EH (cell line): ENCODE results near the gene KCMF1.

Source experiments
- DNase-seq: peaks from one replicate; pipeline ENCODE4 v3.0.0-alpha.2; 2015; ENCODE audit warnings: low read depth

KCMF1 gene

DNA sequence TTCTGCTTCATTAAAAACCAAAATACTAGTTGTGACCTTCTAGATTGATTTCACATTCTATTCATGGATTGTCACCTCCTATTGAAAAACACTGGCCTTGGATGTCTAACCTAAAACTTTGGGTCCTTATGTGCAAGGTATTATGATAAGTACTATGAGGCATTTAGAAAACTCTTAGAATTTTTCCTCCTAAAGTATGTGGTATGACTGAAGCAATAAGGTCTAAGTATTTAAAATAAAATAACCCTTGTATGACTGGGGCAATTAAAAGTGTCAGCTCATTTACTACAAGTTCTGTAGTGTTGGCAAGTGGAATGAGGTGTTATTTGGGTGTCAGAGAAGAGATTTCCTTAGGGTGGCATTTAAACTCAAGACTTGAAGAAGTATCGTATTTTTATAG, 15.1 kb downstream of the KCMF1 start:
- peak; percentile 64 for DNase-seq

DNA sequence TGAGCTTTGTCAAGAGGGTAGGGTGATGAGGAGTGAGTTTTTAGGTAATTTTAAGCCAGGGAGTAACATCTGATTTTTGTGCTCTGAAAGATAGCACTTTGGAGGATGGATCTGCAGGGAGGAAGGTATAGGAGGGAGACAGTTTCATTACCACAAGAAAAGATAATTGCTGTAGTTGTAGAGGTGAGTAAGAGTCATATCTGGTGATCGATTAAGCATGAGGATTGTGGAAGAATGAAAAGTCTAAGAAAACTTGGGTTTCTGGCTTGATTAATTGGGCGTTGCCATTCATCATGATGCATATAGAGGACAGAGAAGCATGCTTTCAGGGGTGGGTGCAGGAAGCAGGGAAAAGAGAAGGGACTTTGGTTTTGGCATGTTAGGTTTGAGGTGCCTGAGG, 18.5 kb downstream of the KCMF1 start:
- DNase-seq: no peak

DNA sequence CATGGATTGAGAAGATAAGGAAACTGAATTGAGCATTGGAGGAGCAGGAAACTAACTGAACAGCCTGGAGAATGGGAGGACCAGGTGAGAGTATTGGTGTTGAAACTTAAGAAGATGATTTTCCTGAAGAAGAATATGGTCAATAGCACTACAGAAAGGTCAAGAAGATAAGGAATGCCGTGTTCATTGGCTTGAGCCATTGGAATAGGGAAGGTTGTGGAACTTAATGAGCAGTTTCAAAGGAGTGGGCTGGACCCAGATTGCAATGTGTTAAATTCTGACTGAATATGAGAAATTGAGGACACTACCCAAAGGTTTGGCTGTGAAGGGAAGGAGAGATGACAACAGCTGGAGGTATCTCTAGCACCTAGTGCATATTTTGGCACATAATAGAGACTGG, 19.0 kb downstream of the KCMF1 start:
- DNase-seq: no peak

DNA sequence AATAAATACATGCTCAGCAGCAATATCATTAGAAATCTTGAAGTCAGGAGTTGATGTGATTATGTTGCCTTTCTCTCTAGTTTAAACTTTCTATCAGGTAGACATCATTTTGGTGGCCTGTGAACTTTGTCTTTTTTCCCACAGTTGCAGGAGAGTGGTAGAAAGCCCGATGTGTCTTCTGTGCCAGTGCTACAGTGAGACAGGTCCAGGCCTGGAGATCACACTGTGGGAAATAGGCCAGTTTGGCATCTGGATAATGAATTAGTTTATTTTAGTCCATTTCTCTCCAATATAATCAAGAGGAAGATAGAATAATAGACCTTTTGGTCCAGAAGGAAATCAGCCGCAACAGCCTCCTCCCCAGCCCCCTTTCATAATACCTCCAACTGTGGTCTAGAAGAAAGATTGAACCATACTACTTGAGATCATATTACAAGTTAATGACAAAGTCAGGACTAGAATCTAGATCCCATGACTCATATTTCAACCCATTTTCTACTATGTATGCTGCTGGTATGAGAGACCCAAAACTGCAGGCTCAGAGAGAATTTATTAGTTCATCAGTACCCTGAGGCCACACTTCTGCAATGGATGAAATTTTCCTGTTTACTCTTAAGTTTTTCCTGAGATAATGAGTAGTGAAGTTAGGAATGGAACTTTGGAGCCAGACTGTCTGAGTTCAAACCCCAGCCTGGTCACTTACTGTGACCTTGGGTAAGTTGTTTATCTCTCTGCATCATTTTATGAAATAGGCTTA, 20.6 kb downstream of the KCMF1 start:
- peak; percentile 100 for DNase-seq

DNA sequence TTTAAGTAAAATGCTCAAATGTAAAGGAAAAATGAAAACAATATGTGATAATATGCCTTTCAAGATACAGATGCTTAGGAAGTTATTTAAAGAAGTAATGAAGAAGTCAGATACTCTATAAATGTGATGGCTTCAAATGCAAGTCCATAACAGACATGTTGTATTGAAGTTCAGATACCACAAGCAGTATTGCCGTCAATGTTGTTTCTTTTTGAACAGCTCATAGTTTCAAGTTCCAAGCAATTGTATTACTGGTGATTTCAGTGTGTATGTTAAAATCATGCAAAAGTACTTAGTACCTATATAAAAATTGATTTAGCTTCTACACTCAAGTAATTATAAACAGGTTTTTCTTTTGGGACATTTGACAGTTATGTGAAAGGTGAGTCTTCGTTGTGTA, 24.9 kb downstream of the KCMF1 start:
- DNase-seq: no peak

DNA sequence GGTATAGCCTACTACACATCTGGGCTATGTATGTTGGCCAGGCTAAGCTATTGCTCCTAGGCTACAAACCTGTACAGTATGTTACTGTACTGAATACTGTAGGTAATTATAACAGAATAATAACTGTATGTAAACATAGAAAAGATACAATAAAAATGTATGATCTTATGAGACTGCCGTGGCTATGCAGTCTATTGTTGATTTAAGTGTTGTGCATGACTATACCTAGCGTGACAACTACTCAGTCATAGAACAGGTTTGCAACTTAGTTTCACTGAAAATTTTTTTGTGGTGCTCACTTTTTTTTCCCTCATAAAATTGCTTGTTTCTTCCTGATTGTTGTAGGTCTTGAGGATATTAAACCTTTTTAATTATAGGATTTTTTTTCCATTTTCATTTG, 25.9 kb downstream of the KCMF1 start:
- no peak for DNase-seq

DNA sequence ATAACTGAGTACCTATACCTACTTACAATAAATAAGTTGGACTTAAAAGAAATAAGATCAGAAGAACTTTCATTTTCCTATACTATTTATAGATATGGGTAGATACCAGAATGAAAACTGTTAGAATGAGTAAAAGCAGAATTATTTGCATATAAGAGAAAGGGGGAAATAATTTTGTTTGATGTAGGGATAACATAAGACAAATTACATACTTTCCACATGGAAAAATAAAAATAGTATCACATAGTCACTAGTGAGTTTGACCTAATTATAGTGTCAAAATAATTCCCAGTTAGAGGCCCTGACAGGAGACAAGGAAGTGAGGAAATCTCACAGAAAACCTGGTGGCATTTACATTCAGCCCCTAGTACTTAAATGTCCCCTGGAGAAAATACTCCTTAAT, 28.6 kb downstream of the KCMF1 start:
- DNase-seq: no peak

DNA sequence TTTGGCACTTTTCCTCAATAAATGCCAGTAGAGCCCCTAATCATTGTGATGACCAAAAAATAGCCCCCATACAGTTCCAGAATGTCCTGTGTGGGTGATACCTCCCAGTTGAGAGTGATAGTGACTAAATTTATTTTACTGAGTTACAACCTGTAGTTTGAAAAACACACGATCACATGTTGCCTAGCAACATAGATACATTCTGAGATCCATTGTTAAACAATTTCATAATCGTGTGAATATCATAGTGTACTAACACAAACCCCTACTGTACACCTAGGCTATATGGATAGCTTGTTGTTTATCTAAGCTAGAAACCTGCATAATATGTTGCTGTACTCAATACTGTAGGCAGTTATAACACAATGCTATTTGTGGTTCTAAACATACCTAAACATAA, 30.6 kb downstream of the KCMF1 start:
- DNase-seq: no peak

DNA sequence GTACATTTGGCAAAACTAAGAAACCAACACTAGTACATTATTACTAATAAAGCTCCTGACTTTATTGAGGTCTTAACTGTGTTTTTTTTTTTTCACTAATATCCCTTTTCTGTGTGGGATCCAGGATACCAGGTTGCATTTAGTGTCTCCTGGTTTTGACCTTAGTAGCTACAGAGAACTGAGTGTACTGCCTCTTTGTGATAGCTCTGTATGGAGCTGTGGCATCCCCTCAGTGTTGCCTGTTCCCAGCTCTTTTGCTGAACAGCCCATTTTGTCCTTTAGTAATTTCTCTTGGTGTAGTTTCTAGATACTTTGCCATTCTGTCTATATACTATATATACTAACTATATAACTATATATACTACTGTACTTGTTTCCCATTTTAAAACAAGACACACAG, 31.6 kb downstream of the KCMF1 start:
- no peak for DNase-seq

DNA sequence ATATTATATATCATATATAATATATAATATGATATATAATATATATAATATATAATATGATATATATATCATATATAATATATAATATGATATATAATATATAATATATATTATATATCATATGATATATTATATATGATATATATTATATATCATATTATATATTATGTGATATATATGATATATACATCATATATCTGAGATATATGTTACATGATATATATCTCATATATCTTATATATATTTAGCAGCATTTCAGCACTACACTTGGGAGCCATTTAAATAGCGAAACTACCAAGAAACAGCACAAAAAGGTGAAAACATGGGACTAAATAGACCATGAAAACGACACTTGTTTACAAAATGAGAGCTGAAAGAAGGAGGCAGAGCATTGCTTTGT, 37.3 kb downstream of the KCMF1 start:
- DNase-seq: no peak

DNA sequence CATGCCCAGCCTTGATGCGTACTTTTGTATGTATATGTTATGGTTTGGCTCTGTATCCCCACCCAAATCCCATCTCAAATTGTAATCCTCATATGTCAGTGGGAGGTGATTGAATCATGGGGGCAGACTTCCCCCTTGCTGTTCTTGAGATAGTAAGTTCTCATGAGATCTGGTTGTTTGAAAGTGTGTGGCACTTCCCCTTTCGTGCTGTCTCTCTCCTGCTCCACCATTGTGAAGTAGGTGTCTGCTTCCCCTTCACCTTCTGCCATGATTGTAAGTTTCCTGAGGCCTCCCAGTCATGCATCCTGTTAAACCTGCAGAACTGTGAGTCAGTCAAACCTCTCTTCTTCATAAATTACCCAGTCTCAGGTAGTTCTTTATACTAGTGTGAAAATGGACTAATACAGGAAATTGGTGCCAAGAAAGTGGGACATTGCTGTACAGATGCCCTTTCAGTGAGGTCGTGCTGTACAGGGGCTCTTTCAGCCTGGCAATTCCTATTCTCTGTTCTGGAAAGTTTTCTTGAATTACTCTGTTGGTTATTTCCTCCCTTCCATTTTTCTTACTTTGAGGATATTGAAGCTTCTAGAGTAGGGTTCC, 38.2 kb downstream of the KCMF1 start:
- no peak for DNase-seq

DNA sequence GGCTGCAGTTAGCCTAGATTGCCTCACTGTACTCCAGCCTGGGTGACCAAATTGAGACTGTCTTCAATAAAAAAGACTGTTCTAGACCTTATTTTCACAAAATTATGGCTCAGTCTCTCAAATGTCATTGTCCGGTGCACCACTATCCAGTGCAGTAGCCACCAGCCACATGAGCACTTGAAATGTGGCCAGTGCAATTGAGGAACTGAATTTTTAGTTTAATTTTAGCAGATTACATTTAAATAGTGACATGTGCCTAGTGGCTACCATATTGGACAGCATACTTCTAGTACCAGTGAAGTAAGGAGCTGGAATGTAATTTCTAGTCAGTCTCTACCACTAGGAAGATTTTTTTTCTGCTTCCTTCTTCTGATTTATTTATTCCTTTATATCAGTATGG, 39.4 kb downstream of the KCMF1 start:
- no peak for DNase-seq

DNA sequence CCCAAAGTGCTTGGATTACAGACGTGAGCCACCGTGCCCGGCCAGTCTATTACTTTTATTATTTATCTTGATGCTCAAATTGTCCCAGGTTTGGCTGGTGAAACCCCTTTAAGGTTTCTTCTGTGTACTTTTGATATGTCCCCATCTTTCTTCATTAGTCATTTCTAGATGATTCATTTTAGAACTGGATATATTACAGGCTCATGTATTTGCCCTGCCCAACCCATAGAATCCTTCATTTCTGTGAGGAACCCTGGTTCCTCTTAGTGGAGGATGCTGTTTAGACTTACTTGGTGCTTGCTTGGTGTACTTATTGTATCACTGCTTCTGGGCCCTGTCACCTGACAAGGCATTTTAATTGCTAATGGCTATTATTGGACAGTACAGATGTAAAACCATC, 40.1 kb downstream of the KCMF1 start:
- peak; percentile 33 for DNase-seq

DNA sequence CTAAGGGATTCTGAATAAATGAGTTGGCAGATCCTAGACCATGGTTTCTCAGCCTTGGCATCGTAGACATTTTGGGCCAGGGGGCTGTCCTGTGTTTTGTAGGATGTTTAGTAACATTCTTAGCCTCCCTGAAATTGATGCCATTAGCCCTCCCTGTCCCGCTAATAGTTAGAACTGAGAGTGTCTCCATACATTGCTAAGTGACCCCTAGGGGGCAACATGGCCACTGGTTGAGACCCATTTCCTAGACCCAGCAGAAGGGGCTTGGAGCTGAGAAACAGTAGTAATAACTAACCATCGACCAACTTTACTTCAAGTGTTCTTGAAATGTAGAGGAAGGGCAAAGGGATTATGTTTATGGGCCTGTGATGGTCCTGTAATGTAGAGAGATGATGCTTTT, 40.8 kb downstream of the KCMF1 start:
- DNase-seq: no peak

DNA sequence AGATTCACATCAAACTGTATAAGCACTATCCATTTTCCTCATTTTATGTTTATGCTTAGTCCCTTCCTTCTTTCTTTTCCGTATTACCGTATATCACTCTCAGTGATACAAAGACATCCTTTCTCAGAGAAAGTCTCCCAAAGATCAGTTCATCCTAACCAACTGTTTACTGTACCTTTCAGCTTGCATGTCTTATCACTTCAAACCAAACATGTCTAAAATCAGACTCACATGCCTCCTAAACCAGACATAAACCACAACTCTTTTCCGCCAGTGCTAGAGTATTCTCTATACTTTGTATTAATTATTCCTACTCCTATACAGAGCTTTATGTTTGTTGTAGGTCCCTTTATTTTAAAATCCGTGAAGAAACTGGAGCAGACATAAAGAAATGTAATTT, 41.5 kb downstream of the KCMF1 start:
- DNase-seq: no peak

DNA sequence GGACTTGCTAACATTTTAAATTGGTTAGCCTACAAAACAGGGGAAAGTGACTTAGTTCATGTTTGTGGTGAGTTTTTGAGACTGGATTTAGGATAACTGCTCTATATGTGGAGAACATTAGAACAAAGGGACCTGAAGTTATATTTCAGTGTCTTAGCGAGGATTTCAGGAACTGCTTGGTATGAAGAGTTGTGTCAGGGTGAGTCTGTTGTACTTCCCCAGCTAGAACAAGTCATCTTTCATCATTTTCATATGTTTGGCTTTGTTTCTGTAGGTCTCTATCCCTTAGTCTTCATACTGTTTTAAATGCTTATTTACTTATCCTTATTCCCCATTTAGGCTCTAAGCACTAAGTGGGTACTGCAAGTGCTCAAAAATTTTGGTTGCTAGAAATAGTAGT, 41.9 kb downstream of the KCMF1 start:
- no peak for DNase-seq

DNA sequence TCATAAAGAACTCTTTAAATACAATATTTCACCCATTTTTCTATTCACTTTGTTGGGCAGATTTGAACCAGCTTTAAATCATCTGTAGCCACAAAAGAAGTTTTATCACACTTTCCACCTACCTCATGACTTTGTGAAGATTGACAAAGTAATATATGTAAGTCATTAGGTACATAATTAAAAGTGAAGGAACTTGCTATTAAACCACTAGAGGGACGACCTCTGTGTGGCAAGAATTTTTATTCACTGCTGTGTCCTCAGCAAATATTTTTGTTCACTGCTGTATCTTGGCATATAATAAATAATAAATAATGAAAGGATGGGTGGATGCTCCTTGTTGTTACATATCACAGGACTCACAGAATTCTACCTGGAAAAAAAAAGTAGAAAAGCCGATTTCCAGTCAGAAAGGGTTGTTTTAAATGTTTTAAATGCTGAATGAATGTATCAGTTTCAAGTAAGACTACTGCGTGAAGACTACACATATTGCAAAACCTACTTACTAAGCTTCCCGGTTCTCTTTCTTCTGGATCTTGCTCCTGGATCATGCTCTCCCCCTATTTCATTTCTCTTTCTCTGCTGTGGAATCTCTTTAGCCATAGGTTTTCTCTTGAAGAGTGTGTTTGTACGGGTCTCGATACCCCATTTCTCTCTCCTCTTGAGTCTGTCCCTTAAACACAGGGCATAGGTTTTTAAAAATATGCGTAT, 44.8 kb downstream of the KCMF1 start:
- DNase-seq: peak; percentile 31

DNA sequence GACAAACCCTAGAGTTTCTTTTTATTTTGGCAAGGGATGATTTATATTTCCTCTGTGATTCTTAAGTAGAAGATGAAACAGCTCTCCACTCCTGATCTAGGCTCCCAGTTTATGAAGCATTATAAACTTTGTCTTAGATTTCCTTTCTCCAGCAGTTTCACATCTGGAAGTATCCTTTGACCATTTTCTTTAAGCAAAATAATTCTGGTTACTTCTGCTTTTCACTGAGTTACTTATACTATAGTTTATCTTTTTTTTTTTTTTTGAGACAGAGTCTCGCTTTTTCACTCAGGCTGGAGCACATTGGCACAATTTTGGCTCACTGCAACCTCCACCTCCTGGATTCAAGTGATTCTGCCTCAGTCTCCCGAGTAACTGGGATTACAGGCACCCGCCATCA, 45.5 kb downstream of the KCMF1 start:
- peak; percentile 21 for DNase-seq

DNA sequence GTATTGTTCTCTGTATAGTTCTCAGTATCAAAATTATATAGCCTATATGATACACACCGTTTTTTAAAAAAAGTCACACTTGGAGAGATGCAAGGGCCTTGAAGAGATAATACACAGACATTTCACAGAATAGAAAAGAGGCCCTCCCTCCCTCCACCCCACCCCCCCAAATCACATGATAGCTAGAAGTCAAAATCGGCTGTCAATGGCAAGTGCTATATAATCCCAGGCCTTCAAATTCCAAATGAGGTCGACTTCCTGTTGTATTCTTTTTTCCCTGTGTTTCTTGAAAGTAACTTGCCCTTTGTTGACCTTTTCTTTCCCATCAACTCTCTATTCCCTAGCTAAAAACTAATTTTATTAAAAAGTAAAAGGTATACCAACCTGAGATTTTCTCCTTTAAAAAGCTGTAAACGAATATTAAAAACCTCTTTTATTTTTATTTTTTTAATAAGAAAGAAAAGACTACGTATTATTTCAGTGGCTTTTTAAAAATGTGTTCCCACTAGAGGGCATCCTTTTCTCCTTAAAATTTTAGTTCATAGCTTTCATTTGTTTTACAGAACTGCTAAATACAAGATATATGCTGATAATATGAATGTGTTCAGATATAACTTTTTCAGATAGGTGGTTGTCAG, 46.6 kb downstream of the KCMF1 start:
- peak; percentile 37 for DNase-seq

DNA sequence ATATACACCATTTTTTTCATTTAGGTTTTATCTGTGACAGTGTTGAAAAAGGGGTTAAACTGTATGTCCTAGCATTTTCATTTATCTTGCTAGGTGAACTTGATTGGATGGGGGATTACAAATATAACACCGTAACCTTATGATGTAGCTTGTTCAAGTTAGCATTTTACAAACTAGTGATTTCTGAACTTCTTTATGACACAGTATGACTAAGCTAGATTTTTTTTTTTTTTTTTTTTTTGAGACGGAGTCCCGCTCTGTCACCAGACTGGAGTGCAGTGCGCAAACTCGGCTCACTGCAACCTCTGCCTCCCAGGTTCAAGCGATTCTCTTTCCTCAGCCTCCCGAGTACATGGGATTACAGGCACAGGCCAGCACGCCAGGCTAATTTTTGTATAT, 47.1 kb downstream of the KCMF1 start:
- DNase-seq: peak; percentile 25

DNA sequence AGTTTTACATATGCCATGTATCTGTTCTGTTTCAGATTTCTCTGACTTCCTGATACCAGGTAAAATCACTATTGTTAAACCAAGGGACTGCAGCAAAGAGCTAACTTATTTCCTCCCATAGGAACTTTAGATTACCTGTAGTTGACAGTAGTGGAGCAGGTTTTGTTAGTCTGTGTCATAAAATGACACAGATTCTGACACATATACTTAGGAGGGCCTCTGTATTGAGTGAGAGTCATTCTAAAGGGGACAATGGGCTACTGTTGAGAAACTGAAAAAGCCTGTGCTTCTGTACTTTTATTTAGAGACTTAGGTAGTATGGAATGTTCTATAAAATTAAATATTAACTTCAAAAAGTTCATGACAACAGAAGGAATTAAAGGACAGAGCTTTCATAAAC, 48.2 kb downstream of the KCMF1 start:
- DNase-seq: no peak

DNA sequence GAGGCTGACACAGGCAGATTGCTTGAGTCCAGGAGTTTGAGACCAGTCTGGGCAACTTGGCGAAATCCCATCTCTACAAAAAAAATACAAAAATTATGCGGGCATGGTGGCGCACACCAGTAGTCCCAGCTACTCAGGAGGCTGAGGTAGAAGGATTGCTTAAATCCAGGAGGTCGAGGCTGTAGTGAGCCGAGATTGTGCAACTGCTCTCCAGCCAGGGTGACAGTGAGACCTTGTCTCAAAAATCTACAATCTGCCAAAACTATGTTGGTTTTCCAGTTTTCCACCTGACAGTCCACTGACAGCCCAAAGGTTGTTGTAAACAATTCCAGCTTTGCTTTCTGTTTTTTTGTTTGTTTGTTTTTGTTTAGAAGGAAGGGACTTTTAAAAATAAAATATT, 51.3 kb downstream of the KCMF1 start:
- DNase-seq: no peak
